NCI-H1105 (cell line): ENCODE results near the gene DLL1.

Source experiments
- DNase-seq: peaks from one replicate; lab custom pipeline; 2025; lab: John Stamatoyannopoulos, UW

DLL1 gene

DNA sequence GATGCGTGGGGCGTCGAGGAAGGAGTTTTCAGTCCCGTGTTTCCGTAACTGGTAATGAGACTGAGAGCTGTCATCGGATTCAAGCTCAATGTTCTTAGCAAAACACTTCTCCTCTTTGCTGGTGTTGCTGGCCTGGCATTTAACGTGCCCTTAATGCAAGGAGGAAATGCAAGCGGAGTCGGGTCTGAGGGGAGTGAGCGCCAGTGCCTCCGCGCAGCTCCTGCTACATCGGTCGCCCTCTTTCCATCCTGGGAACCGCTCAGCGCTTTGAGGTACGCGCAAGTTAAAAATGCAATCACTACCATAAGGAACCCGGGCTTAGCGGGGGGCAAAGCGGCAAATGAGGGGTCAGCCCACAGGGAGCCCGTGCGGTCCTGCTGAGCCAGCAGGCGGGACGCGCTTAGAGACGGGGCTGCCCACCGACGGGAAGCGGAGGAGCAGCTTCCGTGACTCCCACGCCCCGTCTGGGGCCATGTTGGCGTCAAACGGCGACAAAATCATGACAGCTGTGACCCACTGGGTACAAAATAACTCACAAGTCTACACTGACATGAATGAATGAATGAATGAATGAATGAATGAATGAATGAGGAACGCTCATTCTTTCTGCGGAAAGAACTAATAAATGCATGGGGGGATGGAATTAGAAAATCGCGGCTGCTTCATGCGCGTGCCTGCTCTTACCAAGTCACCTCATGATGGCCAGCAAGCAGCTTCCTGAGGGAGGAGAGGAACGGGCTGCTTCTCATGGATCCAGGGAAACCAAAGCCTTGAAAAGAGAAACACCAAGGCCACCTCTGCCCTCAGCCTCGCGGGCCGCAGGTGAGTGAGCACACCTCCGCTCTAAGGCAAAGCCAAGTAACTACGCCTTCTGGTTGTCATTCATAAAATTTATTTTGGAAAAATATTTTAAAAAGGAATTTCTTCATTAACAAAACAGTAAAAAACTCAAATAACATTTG, 9.3 kb downstream of the DLL1 start:
- DNase-seq, result no peak

- DNase-seq, result no peak
Measured at GRCh38 chr6:170280689-170281045, 10.2 kb downstream of the DLL1 start.

- peak; percentile 96 for DNase-seq
Measured at GRCh38 chr6:170279977-170280688, 10.7 kb downstream of the DLL1 start.

GRCh38 chr6:170279426-170279825, 11.5 kb downstream of the DLL1 start:
- DNase-seq, result no peak

GRCh38 chr6:170278743-170279094, 12.2 kb downstream of the DLL1 start:
- DNase-seq, result no peak

DNA sequence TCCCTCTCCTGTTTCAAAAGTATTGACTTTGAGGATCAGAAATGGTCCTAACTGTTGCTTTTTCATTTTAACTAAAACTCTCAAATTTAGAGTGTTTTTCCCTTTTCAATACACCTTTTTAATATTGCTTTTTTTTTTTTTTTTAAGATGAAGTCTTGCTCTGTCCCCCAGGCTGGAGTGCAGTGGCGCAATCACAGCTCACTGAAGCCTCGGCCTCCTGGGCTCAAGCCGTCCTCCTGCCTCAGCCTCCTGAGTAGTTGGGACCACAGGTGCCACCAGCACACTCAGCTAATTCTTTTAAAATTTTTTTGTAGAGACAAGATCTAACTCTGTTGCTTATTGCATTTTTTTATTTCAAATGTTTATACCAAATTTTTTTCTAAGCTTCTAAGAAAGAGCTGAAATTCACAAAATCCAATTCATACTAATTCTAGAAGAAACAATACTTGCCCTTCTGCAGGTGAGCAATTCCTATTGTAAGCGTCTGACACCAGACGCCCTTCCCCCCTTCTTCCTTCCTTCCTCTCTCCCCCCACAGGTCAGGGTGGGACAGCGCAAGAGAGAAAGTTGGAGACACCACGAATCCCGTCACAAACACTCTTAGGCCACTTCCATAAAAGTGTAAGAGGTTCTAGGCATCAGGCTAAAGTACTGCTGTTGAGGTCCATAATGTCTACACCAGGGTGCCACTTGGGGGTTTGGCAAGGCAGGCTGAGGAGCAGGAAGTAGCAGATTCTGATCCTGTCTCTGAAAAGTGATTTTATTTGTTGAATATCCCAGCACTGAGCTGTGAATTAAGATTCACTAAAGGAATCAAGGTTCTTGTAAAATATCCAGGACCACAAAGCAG, 12.8 kb downstream of the DLL1 start:
- no peak for DNase-seq

- DNase-seq, result no peak
Measured at GRCh38 chr6:170276369-170277057, 14.4 kb downstream of the DLL1 start.

- no peak for DNase-seq
Measured at GRCh38 chr6:170274713-170275560, 15.9 kb downstream of the DLL1 start.

DNA sequence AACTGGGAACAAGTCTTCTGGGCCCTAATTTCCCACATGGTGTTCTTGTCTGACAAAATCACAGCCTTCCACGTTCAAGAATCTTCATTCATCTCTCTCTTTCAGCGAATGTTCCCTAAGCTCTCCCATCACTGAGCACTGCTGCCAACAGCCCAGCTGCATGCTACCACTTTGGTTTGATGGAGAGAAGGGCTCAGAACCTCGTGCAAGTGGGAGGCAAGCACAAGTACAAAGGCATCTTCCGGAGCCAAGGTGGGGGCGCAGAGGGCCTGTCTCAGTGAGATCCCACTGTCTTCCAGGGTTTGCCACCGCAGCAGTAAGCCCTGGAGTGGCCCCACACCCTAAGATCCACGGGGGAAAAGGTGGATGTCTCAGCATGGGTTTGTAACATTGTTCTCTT, 17.2 kb downstream of the DLL1 start:
- DNase-seq, result no peak

DNA sequence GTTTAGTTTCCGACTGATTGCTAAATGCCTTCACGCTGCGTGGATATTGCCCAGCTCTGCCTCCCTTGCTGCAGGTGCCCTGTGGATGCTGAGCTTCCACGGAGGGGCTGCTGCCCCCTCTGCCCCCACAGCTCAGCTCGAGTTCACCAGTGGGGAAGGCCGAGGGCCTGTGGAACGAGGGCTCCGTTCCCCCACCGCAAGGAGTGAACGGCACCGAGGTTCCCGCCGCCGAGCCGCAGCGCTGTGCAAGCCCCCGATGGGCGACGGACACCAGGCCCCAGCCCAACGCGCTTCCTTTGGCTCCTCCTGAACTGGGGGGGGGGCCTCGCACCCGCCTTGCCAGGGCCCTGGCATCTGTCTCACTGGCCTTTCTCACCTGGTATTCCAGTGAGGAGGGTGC, 17.7 kb downstream of the DLL1 start:
- DNase-seq, result no peak

- no peak for DNase-seq
Measured at GRCh38 chr6:170272341-170273065, 18.4 kb downstream of the DLL1 start.

GRCh38 chr6:170271771-170272314, 19.0 kb downstream of the DLL1 start:
- no peak for DNase-seq

GRCh38 chr6:170270984-170271593, 19.8 kb downstream of the DLL1 start:
- DNase-seq, result no peak

DNA sequence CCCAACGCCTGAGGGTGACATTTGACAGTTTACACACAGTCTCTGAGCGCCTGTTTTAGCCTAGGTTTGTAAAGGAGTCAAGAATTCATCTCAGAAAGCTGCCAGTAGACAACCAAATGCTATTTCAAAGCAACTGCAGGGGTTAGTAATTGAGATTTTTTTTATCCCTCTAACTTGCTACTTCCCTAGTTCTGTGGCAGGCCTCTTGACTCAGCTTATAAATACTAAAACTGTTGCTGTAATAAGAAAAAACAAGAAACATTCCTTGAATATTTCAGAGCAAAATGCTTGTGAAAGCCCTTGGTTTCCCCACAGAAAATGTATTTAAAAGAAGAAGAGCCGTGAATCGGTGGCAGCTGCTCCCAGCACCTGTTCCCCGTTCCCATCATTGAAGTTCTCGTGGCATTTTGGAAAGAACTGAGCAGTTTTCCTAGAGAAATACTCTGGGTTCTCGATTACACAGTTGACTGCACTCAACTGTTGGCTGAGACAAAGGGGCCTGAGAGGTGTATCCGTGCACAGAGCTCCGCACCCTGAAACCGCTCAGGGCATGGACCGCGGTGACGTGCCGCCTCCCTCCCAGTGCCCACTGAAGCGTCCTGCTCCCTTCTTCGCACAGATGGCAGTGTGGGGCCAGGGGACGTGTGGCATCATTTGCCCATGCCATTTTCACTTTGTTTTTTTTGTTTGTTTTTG, 20.9 kb downstream of the DLL1 start:
- DNase-seq, result no peak

DNA sequence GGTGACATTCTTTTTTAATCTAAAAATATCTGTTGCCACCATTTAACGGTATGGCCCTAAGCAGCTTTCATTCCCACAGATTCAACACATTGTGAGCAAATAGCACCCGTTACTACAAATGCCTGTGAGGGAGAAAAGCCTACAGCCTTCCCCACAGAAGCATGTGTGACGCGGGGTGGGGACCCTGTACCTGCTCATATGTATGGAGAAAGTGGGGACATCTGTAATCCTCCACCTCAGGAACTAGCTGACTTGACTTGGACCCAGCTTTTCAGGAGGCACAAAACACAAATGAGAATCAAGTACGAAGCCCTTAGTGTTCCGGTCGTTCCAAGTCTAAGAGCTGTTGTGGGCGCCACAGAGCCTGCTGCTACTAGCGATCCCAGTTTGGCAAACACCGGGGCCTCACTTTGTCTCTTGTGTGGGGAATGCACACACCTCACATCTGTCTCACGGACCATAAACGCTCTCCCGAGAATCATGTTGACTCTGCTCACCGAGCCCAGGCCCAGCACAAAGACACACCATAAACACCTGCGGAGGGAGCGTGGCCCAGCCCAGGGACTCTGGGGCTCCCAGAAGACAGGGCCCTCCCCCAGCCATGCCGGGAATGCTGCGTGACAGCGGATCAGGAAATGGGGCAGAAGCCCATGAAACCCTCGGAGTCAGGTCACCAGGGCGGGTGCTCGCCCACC, 21.6 kb downstream of the DLL1 start:
- DNase-seq, result peak; percentile 80

- DNase-seq, result no peak
Measured at GRCh38 chr6:170268216-170269129, 22.4 kb downstream of the DLL1 start.

DNA sequence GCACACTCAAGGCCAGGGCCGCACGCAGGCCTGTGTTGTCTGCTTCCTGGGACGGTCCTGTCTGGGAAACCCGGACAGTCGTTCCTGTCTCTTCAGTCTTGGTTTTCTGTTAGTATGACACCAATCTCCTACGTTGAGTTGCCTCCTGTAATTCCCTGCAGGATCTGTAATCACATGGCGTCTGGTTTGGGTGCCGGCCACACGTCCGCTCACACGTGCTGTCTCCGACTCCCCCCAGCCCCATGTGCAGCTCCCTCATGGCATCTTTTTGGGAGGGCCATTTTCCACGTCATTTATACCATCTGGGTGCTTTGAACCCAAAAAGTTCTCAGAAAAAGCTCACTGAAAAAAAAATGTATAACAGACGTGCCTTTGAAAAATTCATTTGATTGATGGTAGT, 23.2 kb downstream of the DLL1 start:
- DNase-seq, result no peak
